Prostate gland (tissue), 2 donors: Measurements from ENCODE around the gene P2RY2. TPM values are rescaled to one million over a fixed set of nuclear protein-coding genes. Genes with fewer than 3 reads are reported as not detected.

Experiments
- DNase-seq: peaks from one replicate; pipeline ENCODE4 v3.0.0-alpha.2; 2019; ENCODE audit warnings: low spot score
- H3K27ac ChIP-seq, 2 donors: fragments of 200-600 bp; sonication (generic); 2 replicates each; pipeline ENCODE4 v1.5.1; 2017 to 2019
- H3K27me3 ChIP-seq: fragments of 200-600 bp; sonication (generic); replicated peaks from 2 replicates; pipeline ENCODE4 v1.5.1; 2019; ENCODE audit not compliant: insufficient read depth
- H3K36me3 ChIP-seq, 2 donors: fragments of 200-600 bp; sonication (generic); 1 replicate in 1 of 2; 2 replicates in 1 of 2; pipeline versions ENCODE4 v1.5.1 to v1.8.1; 2017 to 2019
- H3K4me1 ChIP-seq: fragments of 200-600 bp; sonication (generic); replicated peaks from 2 replicates; pipeline ENCODE4 v1.5.1; 2019
- H3K4me3 ChIP-seq, 2 donors: fragments of 200-600 bp; sonication (generic); 2 replicates each; pipeline ENCODE4 v1.5.1; 2017 to 2019
- H3K9me3 ChIP-seq: fragments of 200-600 bp; sonication (generic); 2 replicates; pipeline ENCODE4 v1.5.1; 2017
- CTCF ChIP-seq, 4 experiments: fragments of 200-600 bp in 2 of 4; fragments of 450-650 bp in 2 of 4; sonication (generic) in 2 of 4; IDR thresholded peaks; 1 replicate in 3 of 4; 2 replicates in 1 of 4; pipeline ENCODE4 v1.5.1; 2016 to 2019; ENCODE audit warnings: antibody characterized with exemption in 4 of 4, mild to moderate bottlenecking in 2 of 4, moderate library complexity in 2 of 4
- POLR2A ChIP-seq: fragments of 450-650 bp; IDR thresholded peaks from one replicate; pipeline ENCODE4 v1.6.1; 2016; ENCODE audit warnings: antibody characterized with exemption, mild to moderate bottlenecking
- POLR2AphosphoS5 ChIP-seq: sonication (generic); formaldehyde crosslinking; IDR thresholded peaks from one replicate; pipeline ENCODE4 v1.6.1; 2017; ENCODE audit warnings: antibody characterized with exemption
- WGBS: methylation state at CpG from one replicate; pipeline ENCODE4 v1.1.5; 2018; 5-methylcytosine and 5-hydroxymethylcytosine counted together
- intact Hi-C: fragments of 100-400 bp; cut with DNase I; formaldehyde crosslinking; loops from one replicate; pipeline ENCODE4 v1.14.2; 2022
- total RNA-seq, 2 donors: library from RNA; depleted of rRNA; stranded (reverse); fragments of >200 nt; gene quantifications; one replicate each; pipeline ENCODE4 v1.1.0, GENCODE V29; 2016

Gene P2RY2
- total RNA-seq, 2 donors from 2014 or later, result 2.7 to 3.5 TPM

DNA sequence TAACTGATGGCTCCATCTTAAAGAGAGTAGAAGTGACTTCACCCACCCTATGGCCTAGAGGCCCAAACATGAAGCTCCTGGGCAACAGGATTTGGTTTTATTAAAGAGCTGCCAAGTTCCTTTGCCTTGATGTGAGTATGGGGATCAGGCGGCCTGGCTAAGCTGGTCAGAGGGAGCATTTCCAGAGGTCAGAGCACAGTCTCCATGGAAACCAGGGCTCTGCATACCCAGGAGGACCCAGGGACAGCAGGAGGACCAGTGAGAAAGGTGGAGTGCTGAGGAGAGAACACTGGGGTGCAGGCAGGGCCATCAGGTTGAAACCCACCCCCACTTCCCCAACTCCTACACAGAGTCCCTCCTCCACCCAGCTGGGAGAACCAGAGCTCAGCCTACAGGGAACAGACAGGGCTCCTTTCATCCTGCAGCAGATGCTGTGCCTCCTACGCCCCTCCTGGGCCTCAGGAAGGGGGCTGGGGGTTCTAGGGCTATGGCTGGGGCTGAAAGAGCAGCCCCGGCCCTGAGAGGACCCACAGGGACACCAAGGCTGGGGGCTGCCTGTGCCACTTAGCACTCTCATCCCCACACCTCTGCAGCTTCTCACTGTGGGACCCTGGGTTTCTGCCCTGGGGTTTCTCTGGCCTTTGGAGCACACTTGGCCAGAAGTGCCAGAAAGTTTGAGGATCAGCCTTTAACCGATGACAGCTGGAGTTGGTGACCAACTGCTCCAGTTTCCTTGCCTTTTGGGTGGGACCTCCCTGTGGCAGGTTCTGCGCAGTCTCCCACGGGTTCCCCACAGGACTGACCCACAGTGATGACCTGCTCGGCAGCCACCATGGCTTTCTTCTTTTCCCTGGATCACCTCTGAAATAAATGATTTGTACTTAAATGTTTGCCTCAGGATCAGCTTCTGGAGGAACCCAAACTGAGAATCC is 40.3 kb downstream of the P2RY2 start:
- Histone ChIP-seq H3K4me3 (no peak overlapping the region), H3K27me3 (no peaks in the 10 kb centered on the region), H3K27ac (no peak overlapping the region), H3K9me3 (no peaks in the 10 kb centered on the region), H3K36me3 (no peaks in the 10 kb centered on the region), H3K4me1 (no peaks in the 10 kb centered on the region)
- intact Hi-C loops, result no loop called here
- DNase-seq, result no peak
- TF ChIP-seq POLR2A (no peak), CTCF (IDR thresholded peaks at IDR 0.05) (no peak), POLR2AphosphoS5 (no peak)
- over 99% methylated on average over 7 of the region's 7 CpGs for WGBS

GRCh38 chr11:73259406-73260126 is 41.5 kb downstream of the P2RY2 start:
- no peak for DNase-seq
- TF ChIP-seq POLR2A (no peak), CTCF (IDR thresholded peaks at IDR 0.05) (no peak), POLR2AphosphoS5 (no peak)
- 99% methylated on average over 3 of the region's 3 CpGs for WGBS
- Histone ChIP-seq H3K4me1 (peaks cover 2% of the 10 kb centered on the region), H3K36me3 (no peaks in the 10 kb centered on the region), H3K27me3 (no peaks in the 10 kb centered on the region), H3K9me3 (no peaks in the 10 kb centered on the region), H3K4me3 (no peak overlapping the region), H3K27ac (no peak overlapping the region)
- intact Hi-C loops, result no loop called here

- TF ChIP-seq POLR2A, result no peak
- no peak for TF ChIP-seq CTCF (IDR thresholded peaks at IDR 0.05)
- no peak for TF ChIP-seq POLR2AphosphoS5
- DNase-seq, result no peak
- Histone ChIP-seq H3K4me3 (no peak overlapping the region), H3K36me3 (no peaks in the 10 kb centered on the region), H3K4me1 (peaks cover 2% of the 10 kb centered on the region), H3K27ac (no peak overlapping the region), H3K27me3 (no peaks in the 10 kb centered on the region), H3K9me3 (no peaks in the 10 kb centered on the region)
- intact Hi-C loops, result no loop called here
Observed at GRCh38 chr11:73260127-73260457, 42.0 kb downstream of the P2RY2 start.

DNA sequence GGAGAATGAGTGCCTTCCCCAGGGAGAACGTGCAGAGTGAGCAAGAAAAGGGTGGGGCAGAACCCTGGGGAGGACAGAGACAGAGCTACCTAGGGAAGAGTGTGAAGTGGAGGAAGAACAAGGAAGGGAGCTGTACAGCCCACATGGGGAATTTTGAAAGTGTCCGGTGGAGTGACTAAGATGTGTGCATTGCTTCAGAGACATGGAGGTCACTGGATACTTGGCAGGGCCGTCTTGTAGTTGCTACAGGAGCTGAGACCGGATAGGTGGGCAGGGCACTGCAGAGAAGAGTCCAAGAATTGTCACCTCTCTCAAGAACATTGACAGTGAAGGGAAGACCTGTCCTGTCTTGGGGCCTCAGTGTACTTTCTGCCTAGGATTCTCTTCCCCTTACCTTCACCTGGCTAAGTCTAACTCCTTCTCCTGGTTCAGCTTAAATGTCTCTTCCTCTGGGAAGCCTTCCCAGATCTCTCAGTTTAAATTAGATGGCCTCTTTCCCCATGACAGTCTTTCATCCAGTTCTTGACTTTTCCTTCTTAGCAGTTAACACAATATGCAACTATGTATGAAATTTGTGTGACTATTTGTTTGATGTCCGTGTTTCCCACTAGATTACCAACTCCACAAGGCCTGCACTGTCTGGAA is 44.9 kb downstream of the P2RY2 start:
- H3K4me3 ChIP-seq, result no peak overlapping the region
- no peak for TF ChIP-seq POLR2AphosphoS5
- no peak for TF ChIP-seq CTCF (IDR thresholded peaks at IDR 0.05)
- TF ChIP-seq POLR2A, result no peak
- WGBS, result 75% methylated on average over 5 of the region's 5 CpGs
- no peaks in the 10 kb centered on the region for H3K9me3 ChIP-seq
- intact Hi-C loops, result no loop called here
- DNase-seq, result no peak
- peaks cover 2% of the 10 kb centered on the region for H3K4me1 ChIP-seq
- H3K27me3 ChIP-seq, result no peaks in the 10 kb centered on the region
- H3K27ac ChIP-seq, result no peak overlapping the region
- H3K36me3 ChIP-seq, result no peaks in the 10 kb centered on the region
